ENCODE measurements around the gene TMEM120B. TPM values are rescaled to one million over a fixed set of nuclear protein-coding genes. Genes with fewer than 3 reads are reported as not detected.
A peak's percentile ranks its signal among the peaks of the same experiment; 100 is the strongest.
"Not testable (repeated sequence)": the region's sequence is repeated elsewhere in the genome, so short reads cannot be mapped to it uniquely, and the experiment has no call there.

TMEM120B gene
- total RNA-seq, 1 donor from 2014 or later = 8.6 TPM

- not testable (repeated sequence) for DNase-seq (ENCODE audit: low read depth, low spot score)
Observed at GRCh38 chr12:121745545-121745944, 33.0 kb downstream of the TMEM120B start.

DNA sequence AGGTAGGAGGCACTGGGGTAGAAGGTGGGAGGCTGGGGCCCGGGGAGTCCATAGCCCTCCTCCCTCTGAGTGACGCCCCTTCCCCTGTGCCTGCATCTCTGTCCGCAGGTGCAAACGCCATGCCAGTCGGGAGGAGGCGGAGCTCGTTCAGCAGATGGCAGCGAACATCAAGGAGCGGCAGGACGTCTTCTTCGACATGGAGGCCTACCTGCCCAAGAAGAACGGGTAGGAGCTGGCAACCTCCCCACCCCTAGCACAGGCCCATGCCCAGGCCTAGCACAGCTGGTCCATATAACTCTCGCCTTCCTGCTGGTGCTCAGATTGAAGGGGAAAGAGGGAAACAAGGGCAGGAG is 35.6 kb downstream of the TMEM120B start:
- no peak for DNase-seq (ENCODE audit: low read depth, low spot score)

DNA sequence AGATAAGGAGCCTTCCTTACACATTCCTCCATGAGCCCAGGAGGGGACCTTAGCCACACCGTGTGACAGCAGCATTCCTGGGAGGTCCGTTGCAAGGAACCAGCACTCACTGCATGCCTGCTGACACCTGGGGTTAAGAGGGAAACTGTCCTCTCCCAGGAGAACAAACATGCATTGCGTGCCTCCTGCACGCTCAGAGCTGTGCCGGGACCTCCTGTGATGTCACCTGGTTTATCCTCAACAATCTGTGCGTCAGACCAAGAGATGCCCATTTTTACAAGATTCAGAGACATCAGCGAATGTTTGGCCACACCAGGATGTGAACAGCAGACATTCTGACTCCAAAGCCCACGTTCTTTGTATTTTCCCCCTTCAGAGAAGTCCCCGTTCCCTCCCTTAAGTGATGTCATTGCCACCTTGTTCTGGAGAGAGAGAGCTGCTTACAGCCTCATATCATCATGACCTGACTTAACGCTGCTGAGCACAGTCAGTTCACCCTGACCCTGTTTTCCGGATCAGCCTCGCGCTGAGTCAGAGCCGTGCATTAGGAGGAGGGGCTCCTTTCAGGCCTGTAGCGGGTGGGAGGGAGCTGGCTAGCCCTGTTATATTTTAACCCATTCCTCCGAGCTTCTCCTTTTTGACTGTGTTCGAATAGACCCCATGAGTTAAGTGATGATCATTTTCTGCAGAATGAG is 36.2 kb downstream of the TMEM120B start:
- DNase-seq (ENCODE audit: low read depth, low spot score) = peak; percentile 84

- no peak for DNase-seq (ENCODE audit: low read depth, low spot score)
Observed at GRCh38 chr12:121749267-121749666, 36.7 kb downstream of the TMEM120B start.

GRCh38 chr12:121750507-121750955 is 38.0 kb downstream of the TMEM120B start:
- no peak for DNase-seq (ENCODE audit: low read depth, low spot score)

DNA sequence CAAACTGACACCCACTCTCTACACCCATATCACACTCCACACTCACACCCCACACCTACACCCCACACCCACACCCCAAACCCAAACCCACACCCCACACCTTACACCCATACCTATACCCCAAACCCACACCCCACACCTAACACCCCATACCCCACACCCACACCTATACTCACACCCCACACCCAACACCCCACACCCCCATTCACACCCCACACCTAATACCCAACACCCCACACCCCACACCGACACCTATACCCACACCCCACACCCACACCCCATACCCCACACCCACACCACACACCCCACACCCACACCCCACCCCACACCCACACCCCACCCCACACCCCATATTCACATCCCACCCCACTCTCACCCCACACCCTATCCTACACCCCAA is 38.5 kb downstream of the TMEM120B start:
- DNase-seq (ENCODE audit: low read depth, low spot score) = no peak

GRCh38 chr12:121751749-121752351 is 39.3 kb downstream of the TMEM120B start:
- DNase-seq (ENCODE audit: low read depth, low spot score) = no peak

DNA sequence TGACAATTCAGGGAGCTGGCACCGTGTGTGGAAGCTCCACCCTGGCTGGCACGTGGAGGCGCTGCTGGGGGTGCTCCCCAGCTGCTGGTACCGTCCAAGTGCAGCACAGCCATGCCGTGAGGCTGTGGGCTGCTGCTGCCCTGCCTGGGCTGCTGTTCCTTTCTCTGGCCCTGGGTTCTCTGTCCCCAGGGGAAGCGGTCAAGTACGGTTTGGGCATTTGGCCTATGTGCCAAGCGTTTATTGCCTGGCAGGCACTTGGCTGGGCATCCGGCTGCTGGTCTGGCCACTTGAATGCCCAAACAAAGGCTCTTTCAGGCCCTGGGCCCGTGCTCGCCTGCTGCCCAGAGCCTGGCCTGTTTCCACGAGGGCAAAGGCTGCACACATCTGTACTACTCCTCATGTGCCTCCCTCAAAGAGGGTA is 41.3 kb downstream of the TMEM120B start:
- DNase-seq (ENCODE audit: low read depth, low spot score) = no peak

GRCh38 chr12:121754836-121755235 is 42.3 kb downstream of the TMEM120B start:
- no peak for DNase-seq (ENCODE audit: low read depth, low spot score)

DNA sequence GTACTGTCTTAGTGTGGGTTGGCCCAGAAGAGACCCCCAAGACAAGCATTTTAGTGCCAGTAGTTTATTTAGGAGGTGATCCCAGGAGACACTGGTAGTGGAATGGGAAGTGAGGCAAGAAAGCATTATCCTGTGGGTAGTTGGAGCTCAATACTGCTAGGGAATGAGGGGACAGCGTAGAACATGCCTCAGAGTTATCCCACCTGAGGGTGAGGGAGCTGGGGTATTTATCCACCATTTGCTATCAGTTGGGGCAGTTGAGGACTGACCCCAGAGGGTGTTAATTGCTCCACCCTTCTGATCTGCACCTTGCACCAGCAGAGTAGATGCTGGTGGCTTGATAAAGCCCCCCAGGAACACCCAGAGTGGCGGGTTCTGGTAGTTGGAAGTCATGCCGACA is 43.0 kb downstream of the TMEM120B start:
- no peak for DNase-seq (ENCODE audit: low read depth, low spot score)

GRCh38 chr12:121758536-121758935 is 46.0 kb downstream of the TMEM120B start:
- DNase-seq (ENCODE audit: low read depth, low spot score) = not testable (repeated sequence)

DNA sequence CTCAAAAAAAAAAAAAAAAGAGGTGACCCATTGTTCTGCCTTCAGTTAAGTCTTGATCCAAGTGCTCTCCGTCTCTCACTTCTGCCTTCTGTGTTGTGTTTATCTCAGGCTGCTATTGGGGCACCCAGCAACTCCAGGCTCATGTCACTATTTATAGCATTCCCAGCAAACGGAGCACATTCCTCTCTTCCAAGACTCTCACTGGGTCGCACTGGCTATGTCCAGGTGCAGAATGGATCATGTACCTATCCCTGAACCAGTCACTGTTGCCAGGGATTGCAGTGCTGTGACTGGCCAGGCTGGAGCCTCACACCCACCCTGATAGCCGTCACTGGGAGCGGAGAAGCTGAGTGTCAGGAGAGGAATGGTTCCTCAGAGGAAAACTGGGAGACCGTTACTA is 49.7 kb downstream of the TMEM120B start:
- DNase-seq (ENCODE audit: low read depth, low spot score) = no peak

GRCh38 chr12:121764808-121765207 is 52.3 kb downstream of the TMEM120B start:
- DNase-seq (ENCODE audit: low read depth, low spot score) = no peak

GRCh38 chr12:121765573-121765972 is 53.0 kb downstream of the TMEM120B start:
- no peak for DNase-seq (ENCODE audit: low read depth, low spot score)

DNA sequence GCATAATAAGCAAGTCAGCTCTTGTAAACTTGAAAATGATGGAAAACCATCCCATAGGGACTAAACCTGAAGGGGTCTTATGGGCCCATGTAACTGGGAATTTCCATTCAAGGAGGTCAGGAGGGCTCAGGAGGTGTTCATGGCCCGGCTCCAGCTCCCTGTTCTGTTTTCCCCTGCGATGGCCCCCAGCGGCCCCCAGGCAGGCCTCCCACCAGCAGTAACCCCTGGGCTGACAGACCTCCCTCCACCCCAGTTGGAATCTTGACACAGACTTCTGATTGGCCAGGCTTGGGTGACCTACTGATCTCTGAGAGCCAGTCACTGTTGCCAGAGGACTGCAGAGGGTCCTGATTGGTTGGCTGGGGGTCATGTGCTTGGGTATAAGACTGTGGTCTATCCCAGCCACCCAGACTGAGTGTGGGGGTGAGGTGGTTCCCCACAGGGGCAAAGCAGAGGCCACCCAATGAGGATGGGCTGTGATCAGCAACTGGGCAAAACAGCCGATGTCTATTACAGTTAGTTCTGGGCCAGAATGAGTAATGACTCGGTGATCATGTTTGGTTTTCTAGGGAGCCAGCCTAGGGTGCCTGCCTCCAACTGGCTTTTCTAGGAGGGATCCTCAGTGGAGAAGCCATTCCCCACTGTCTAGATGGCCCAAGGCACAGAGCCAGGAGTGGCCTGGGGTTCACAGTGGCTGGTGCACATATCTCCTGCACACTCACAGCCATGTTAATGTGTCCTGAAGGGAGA is 53.9 kb downstream of the TMEM120B start:
- no peak for DNase-seq (ENCODE audit: low read depth, low spot score)

DNA sequence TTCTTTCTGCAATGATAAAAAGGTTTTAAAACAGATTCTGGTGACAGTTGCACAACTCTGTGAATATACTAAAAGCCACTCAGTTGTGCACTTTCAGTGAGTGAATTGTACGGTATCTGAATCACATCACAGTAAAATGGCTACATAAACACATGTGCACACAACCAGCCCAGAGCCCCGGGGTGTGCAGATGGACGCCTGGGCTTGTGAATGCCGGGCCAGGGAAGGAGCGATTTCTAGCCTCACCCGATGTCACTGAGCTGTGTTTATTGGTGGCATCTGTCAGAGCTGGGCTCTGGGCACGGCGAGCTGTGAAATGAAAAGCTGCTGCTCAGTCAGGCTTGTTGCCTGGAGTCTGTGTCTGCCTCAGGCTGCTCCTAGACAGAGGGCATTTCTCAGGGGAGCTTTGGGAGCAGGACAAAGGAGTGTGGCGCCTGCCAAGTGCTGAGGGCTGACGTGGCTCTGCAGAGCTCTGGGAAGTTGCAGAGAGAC is 55.0 kb downstream of the TMEM120B start:
- no peak for DNase-seq (ENCODE audit: low read depth, low spot score)

DNA sequence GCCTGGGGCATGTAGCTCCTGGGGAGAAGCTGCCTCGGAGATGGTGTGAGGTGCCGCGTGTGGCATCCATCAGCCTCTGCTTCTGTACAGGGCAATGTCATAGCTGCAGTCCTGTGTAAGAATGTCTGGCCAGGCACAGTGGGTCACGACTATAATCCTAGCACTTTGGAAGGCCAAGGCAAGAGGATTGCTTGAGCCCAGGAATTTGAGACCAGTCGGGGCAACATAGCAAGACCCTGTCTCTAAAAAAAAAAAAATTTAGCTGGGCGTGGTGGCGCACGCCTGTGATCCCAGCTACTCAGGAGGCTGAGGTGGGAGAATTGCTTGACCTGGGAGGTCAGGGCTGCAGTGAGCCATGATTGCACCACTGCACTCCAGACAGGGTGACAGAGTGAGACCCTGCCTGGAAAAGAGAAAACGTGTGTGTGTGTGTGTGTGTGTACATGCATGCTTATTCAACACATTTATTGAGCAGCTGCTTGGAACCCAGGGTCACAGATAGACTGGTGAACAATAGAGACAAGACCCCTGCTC is 56.8 kb downstream of the TMEM120B start:
- no peak for DNase-seq (ENCODE audit: low read depth, low spot score)

DNA sequence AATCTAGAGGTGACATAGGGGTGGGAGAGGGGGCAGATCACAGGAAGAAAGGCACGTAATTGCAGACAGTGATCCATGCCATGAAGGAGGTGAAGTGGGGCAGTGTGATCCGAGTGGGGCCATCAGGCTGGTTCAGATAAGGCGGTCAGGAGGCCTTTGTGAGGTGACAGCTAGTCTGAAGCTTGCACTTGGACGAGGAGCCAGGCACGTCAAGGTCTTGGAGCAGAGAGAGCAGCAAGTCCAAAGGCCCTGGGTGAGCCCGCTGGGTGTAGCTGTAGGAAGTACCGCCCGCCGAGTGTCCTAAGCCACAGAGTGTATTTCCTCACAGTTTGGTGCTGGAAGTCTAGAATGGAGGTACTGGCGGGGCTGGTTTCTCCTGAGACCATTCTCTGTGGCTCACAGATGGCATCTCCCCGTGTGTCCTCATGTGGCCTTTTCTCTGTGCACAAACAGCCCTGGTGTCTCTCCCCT is 57.3 kb downstream of the TMEM120B start:
- no peak for DNase-seq (ENCODE audit: low read depth, low spot score)

- DNase-seq (ENCODE audit: low read depth, low spot score) = no peak
Observed at GRCh38 chr12:121770388-121770787, 57.8 kb downstream of the TMEM120B start.

GRCh38 chr12:121770813-121771625 is 58.5 kb downstream of the TMEM120B start:
- DNase-seq (ENCODE audit: low read depth, low spot score) = no peak
